ENCODE results near the gene SLC31A2. TPM values are rescaled to one million over a fixed set of nuclear protein-coding genes. Genes with fewer than 3 reads are reported as not detected.
A peak's percentile ranks its signal among the peaks of the same experiment; 100 is the strongest.
"Not testable (repeated sequence)": the region's sequence is repeated elsewhere in the genome, so short reads cannot be mapped to it uniquely, and the experiment has no call there.

SLC31A2 gene
- polyA plus RNA-seq (2013, experiment 1 of 2), result 1.4 TPM
- 1.2 TPM for polyA plus RNA-seq (2013, experiment 2 of 2)

- Histone ChIP-seq H3K4me3 (ENCODE audit: low read length) (peak within 1 kb of the TSS; percentile 30), H3K18ac (ENCODE audit: low read length) (no peak within 1 kb of the TSS), H3K4me2 (ENCODE audit: low read length) (peak within 1 kb of the TSS; percentile 53), H2BK15ac (replicated peaks; ENCODE audit: low read depth) (no peak within 1 kb of the TSS), H3K79me2 (ENCODE audit: control insufficient read depth, insufficient read depth, low read length) (no peaks in the 10 kb centered on the region), H2BK120ac (ENCODE audit: low read depth, low read length) (no peak within 1 kb of the TSS), H3K4me1 (ENCODE audit: control insufficient read depth, low read depth, low read length) (peaks cover 2% of the 10 kb centered on the region), H3K27ac (ENCODE audit: low read depth, low read length) (no peak within 1 kb of the TSS), H3K9ac (ENCODE audit: low read length) (peak within 1 kb of the TSS; percentile 49), H2AK5ac (ENCODE audit: low read length) (no peak within 1 kb of the TSS), H4K5ac (ENCODE audit: low read length) (no peak within 1 kb of the TSS), H3K27me3 (ENCODE audit: insufficient read depth, low read length, poor library complexity) (peaks cover 2% of the 10 kb centered on the region), H3K23ac (ENCODE audit: low read length) (no peak within 1 kb of the TSS), H2BK5ac (ENCODE audit: low read length) (no peak within 1 kb of the TSS), H3K79me1 (ENCODE audit: low read length) (no peaks in the 10 kb centered on the region), H3K36me3 (ENCODE audit: control insufficient read depth, insufficient read depth, low read length) (no peaks in the 10 kb centered on the region), H3K56ac (ENCODE audit: low read length) (peak within 1 kb of the TSS; percentile 85), H4K8ac (ENCODE audit: low read depth, low read length) (no peak within 1 kb of the TSS), H3K4ac (ENCODE audit: low read depth, low read length) (no peak within 1 kb of the TSS)
- peak; percentile 93 for DNase-seq
- no CpG with 5 or more reads among the region's 87 CpGs for WGBS (ENCODE audit: extremely low coverage, insufficient coverage, low lambda C conversion rate)
These were observed at the start of gene SLC31A2 for GRCh38 chr9:113150670-113151611. Gene SLC31A2 (plus strand): TSS chr9:113151007. CDS start chr9:113151075, 68 bp downstream.

GRCh38 chr9:113105345-113105744, 45.5 kb upstream of the SLC31A2 start:
- H3K79me2 ChIP-seq (ENCODE audit: control insufficient read depth, insufficient read depth, low read length); H3K27ac ChIP-seq (ENCODE audit: low read depth, low read length); H3K4me1 ChIP-seq (ENCODE audit: control insufficient read depth, low read depth, low read length); H3K36me3 ChIP-seq (ENCODE audit: control insufficient read depth, insufficient read depth, low read length); H2BK15ac ChIP-seq (replicated peaks; ENCODE audit: low read depth); H3K23ac ChIP-seq (ENCODE audit: low read length); H3K56ac ChIP-seq (ENCODE audit: low read length); H3K4me3 ChIP-seq (ENCODE audit: low read length); H4K5ac ChIP-seq (ENCODE audit: low read length); H3K4ac ChIP-seq (ENCODE audit: low read depth, low read length); H2AK5ac ChIP-seq (ENCODE audit: low read length); H2BK5ac ChIP-seq (ENCODE audit: low read length); DNase-seq; H2BK120ac ChIP-seq (ENCODE audit: low read depth, low read length); H4K8ac ChIP-seq (ENCODE audit: low read depth, low read length); H3K79me1 ChIP-seq (ENCODE audit: low read length); H3K18ac ChIP-seq (ENCODE audit: low read length); H3K4me2 ChIP-seq (ENCODE audit: low read length); H3K27me3 ChIP-seq (ENCODE audit: insufficient read depth, low read length, poor library complexity); H3K9ac ChIP-seq (ENCODE audit: low read length): not testable (repeated sequence)
- WGBS (ENCODE audit: extremely low coverage, insufficient coverage, low lambda C conversion rate), result no CpG with 5 or more reads among the region's 6 CpGs

- not testable (repeated sequence) for H3K4ac ChIP-seq (ENCODE audit: low read depth, low read length); H2BK15ac ChIP-seq (replicated peaks; ENCODE audit: low read depth); H2BK120ac ChIP-seq (ENCODE audit: low read depth, low read length); H4K8ac ChIP-seq (ENCODE audit: low read depth, low read length); H4K5ac ChIP-seq (ENCODE audit: low read length); H3K36me3 ChIP-seq (ENCODE audit: control insufficient read depth, insufficient read depth, low read length); H3K4me2 ChIP-seq (ENCODE audit: low read length); H3K79me2 ChIP-seq (ENCODE audit: control insufficient read depth, insufficient read depth, low read length); H3K79me1 ChIP-seq (ENCODE audit: low read length); H3K18ac ChIP-seq (ENCODE audit: low read length); H3K23ac ChIP-seq (ENCODE audit: low read length); H3K27me3 ChIP-seq (ENCODE audit: insufficient read depth, low read length, poor library complexity); H2AK5ac ChIP-seq (ENCODE audit: low read length); H3K27ac ChIP-seq (ENCODE audit: low read depth, low read length); H3K56ac ChIP-seq (ENCODE audit: low read length); H3K4me1 ChIP-seq (ENCODE audit: control insufficient read depth, low read depth, low read length); H3K4me3 ChIP-seq (ENCODE audit: low read length); H3K9ac ChIP-seq (ENCODE audit: low read length); H2BK5ac ChIP-seq (ENCODE audit: low read length)
- peak; percentile 16 for DNase-seq
- WGBS (ENCODE audit: extremely low coverage, insufficient coverage, low lambda C conversion rate), result no CpG with 5 or more reads among the region's 56 CpGs
These were observed 39.5 kb upstream of the SLC31A2 start for GRCh38 chr9:113111065-113111951.

GRCh38 chr9:113112706-113113510, 37.9 kb upstream of the SLC31A2 start:
- H3K4me2 ChIP-seq (ENCODE audit: low read length); H4K8ac ChIP-seq (ENCODE audit: low read depth, low read length); H3K18ac ChIP-seq (ENCODE audit: low read length); H3K79me1 ChIP-seq (ENCODE audit: low read length); H2AK5ac ChIP-seq (ENCODE audit: low read length); H2BK120ac ChIP-seq (ENCODE audit: low read depth, low read length); H3K9ac ChIP-seq (ENCODE audit: low read length); H3K27me3 ChIP-seq (ENCODE audit: insufficient read depth, low read length, poor library complexity); H3K36me3 ChIP-seq (ENCODE audit: control insufficient read depth, insufficient read depth, low read length); H2BK15ac ChIP-seq (replicated peaks; ENCODE audit: low read depth); H3K4me1 ChIP-seq (ENCODE audit: control insufficient read depth, low read depth, low read length); H3K23ac ChIP-seq (ENCODE audit: low read length); H2BK5ac ChIP-seq (ENCODE audit: low read length); H4K5ac ChIP-seq (ENCODE audit: low read length); H3K4me3 ChIP-seq (ENCODE audit: low read length); H3K79me2 ChIP-seq (ENCODE audit: control insufficient read depth, insufficient read depth, low read length); H3K56ac ChIP-seq (ENCODE audit: low read length); H3K4ac ChIP-seq (ENCODE audit: low read depth, low read length); H3K27ac ChIP-seq (ENCODE audit: low read depth, low read length): not testable (repeated sequence)
- peak; percentile 6 for DNase-seq
- WGBS (ENCODE audit: extremely low coverage, insufficient coverage, low lambda C conversion rate), result no CpG with 5 or more reads among the region's 54 CpGs

- not testable (repeated sequence) for H3K4ac ChIP-seq (ENCODE audit: low read depth, low read length); H4K5ac ChIP-seq (ENCODE audit: low read length); DNase-seq; H3K27ac ChIP-seq (ENCODE audit: low read depth, low read length); H3K36me3 ChIP-seq (ENCODE audit: control insufficient read depth, insufficient read depth, low read length); H3K79me2 ChIP-seq (ENCODE audit: control insufficient read depth, insufficient read depth, low read length); H3K4me2 ChIP-seq (ENCODE audit: low read length); H3K18ac ChIP-seq (ENCODE audit: low read length); H3K23ac ChIP-seq (ENCODE audit: low read length); H2BK5ac ChIP-seq (ENCODE audit: low read length); H2BK15ac ChIP-seq (replicated peaks; ENCODE audit: low read depth); H2BK120ac ChIP-seq (ENCODE audit: low read depth, low read length); H3K27me3 ChIP-seq (ENCODE audit: insufficient read depth, low read length, poor library complexity); H3K4me3 ChIP-seq (ENCODE audit: low read length); H3K9ac ChIP-seq (ENCODE audit: low read length); H3K4me1 ChIP-seq (ENCODE audit: control insufficient read depth, low read depth, low read length); H4K8ac ChIP-seq (ENCODE audit: low read depth, low read length); H2AK5ac ChIP-seq (ENCODE audit: low read length); H3K56ac ChIP-seq (ENCODE audit: low read length); H3K79me1 ChIP-seq (ENCODE audit: low read length)
- WGBS (ENCODE audit: extremely low coverage, insufficient coverage, low lambda C conversion rate), result no CpG with 5 or more reads among the region's 6 CpGs
These were observed 32.0 kb upstream of the SLC31A2 start for GRCh38 chr9:113118829-113119228.
